ENCODE measurements around the gene LEAP2.

Gene LEAP2

DNA sequence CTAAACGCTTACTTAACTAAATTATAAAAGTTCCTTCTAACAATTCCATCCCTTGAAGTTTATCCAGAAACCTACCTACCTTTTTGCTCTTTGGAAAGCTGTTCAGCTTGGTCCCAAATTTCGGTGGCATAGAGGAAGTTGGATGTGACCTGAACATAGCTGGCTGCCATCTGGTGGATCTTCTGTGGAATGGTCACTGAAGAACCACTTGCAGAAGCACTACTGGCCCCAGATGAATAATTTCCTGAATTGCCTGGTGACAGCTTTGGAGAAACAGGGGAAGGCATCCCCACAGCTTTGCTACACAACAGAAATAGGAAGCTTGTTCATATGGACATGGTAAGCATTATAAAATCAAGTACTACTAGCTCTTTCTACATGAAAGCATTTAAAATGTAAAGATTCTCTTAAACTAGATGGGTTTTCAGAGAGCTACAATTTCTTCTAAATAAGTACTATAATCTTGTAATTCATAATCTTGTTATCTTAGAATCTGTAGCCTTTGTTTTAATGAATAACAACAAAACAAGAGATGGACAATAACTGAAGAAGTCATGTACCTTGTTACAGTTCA lies 9.9 kb downstream of the LEAP2 start:
- no peak overlapping the region for H2AFZ ChIP-seq (ENCODE audit: low read length, unreplicated experiment)
- peaks cover 2% of the 10 kb centered on the region for H3K79me2 ChIP-seq (ENCODE audit: control insufficient read depth, insufficient read depth, low read length, unreplicated experiment)
- peaks cover 57% of the 10 kb centered on the region for H3K36me3 ChIP-seq (ENCODE audit: insufficient read depth, low read length)
- peaks cover 5% of the 10 kb centered on the region for H3K4me1 ChIP-seq (ENCODE audit: control insufficient read depth, insufficient read depth, low read length, unreplicated experiment)
- no peaks in the 10 kb centered on the region for H3K27me3 ChIP-seq (ENCODE audit: insufficient read depth, low read length)
- no peak overlapping the region for H3K4me3 ChIP-seq (ENCODE audit: low read depth, low read length)
- H3K27ac ChIP-seq (ENCODE audit: low read depth, low read length): no peak overlapping the region

DNA sequence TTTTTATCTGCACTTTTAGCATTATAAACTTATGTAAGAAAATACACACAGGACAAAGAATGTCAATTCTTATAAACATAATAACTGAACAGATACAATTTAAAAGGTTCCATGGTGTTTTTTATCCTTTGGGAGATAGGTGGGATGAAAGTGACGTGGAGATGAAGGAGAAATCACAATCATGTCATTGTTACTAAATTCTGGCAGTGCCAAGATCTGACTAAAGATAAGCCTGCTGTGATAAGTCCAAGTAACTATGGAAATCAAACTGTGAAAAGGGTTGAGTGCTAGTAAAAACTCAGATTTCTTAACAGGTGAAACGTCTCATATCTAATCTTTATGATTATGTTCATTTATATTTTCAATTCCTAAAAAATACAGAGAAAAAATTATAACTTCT lies 11.1 kb downstream of the LEAP2 start:
- Histone ChIP-seq H3K27me3 (ENCODE audit: insufficient read depth, low read length) (no peaks in the 10 kb centered on the region), H3K79me2 (ENCODE audit: control insufficient read depth, insufficient read depth, low read length, unreplicated experiment) (peaks cover 2% of the 10 kb centered on the region), H3K36me3 (ENCODE audit: insufficient read depth, low read length) (peaks cover 49% of the 10 kb centered on the region), H2AFZ (ENCODE audit: low read length, unreplicated experiment) (no peak overlapping the region), H3K4me3 (ENCODE audit: low read depth, low read length) (no peak overlapping the region), H3K4me1 (ENCODE audit: control insufficient read depth, insufficient read depth, low read length, unreplicated experiment) (no peaks in the 10 kb centered on the region), H3K27ac (ENCODE audit: low read depth, low read length) (no peak overlapping the region)

DNA sequence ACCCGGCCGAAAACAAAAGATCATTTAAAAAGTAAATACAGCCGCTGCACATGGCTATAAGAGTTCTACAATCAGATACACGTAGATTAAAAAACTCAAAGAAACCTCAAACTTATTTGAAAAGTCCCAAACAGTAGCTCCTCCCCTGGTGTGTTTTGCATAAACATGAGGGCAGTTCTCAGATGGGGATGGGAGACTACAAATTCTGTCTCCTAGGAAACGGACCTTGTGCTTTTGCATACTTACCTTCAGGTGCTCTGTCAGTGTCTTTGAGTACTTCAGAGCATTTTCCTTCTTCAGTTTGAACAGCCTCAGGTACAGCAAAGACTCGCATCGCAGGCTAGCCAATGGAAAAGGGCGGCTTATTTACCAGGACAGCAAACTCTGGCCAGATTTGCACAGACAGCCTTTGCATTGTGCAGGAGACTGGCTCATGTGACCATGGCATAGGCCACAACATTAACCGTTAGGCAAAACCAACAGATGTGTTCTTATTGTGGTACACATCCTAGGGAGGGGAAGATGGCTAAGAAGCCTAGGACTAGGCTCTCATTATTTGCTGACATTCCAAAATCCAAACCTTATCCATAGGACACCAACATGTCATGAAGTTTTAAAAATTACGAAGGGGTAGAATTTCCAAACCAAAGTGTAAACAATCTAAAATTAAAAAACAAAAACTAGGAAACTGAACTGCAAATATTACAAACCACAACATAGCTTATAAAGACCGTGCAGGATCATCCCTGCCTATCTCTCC lies 12.8 kb downstream of the LEAP2 start:
- Histone ChIP-seq H3K4me3 (ENCODE audit: low read depth, low read length) (no peak overlapping the region), H3K36me3 (ENCODE audit: insufficient read depth, low read length) (peaks cover 36% of the 10 kb centered on the region)

DNA sequence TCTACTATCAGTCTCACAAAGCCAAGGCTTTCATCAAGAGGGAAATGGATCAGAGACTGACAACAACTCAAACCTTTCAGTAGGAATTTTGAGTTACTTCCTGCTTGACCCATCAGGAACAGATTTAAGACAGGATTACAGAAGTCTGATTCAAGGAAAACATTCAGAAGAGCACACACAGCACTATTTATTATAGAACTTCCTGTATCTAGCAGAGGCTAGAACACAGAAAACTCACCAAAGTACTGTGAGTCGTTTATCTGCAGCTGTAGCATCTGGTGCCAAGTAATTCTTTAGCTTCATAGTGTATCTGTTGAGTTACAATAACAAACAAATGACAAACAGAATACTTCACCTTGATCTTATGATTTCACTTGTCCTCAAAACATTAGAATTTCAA lies 13.8 kb downstream of the LEAP2 start:
- Histone ChIP-seq H3K27me3 (ENCODE audit: insufficient read depth, low read length) (no peaks in the 10 kb centered on the region), H3K4me3 (ENCODE audit: low read depth, low read length) (no peak overlapping the region), H3K36me3 (ENCODE audit: insufficient read depth, low read length) (peaks cover 38% of the 10 kb centered on the region), H2AFZ (ENCODE audit: low read length, unreplicated experiment) (no peak overlapping the region), H3K79me2 (ENCODE audit: control insufficient read depth, insufficient read depth, low read length, unreplicated experiment) (peaks cover 6% of the 10 kb centered on the region), H3K27ac (ENCODE audit: low read depth, low read length) (no peak overlapping the region), H3K4me1 (ENCODE audit: control insufficient read depth, insufficient read depth, low read length, unreplicated experiment) (no peaks in the 10 kb centered on the region)

More for the DNA sequence above, 12.8 kb downstream of the LEAP2 start:
- Histone ChIP-seq H2AFZ (ENCODE audit: low read length, unreplicated experiment) (no peak overlapping the region), H3K27ac (ENCODE audit: low read depth, low read length) (no peak overlapping the region), H3K4me1 (ENCODE audit: control insufficient read depth, insufficient read depth, low read length, unreplicated experiment) (no peaks in the 10 kb centered on the region), H3K79me2 (ENCODE audit: control insufficient read depth, insufficient read depth, low read length, unreplicated experiment) (peaks cover 5% of the 10 kb centered on the region), H3K27me3 (ENCODE audit: insufficient read depth, low read length) (no peaks in the 10 kb centered on the region)

DNA sequence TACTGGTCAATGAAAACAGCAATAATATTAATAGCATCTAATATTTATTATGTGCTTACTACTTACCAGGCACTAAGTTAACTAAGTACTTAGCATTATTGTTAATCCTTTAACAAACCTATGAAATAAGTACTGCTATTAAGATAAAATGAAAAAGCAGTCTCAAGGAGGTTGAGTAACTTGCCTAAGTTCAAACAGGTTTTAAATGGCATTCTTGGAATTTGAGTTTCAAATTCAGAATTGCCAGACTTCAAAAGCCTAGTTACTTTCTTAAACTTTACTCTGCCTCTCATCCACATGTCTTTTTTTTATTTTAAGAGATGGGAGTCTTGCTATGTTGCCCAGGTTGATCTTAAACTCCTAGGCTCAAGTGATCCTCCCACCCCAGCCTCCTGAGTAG lies 16.0 kb downstream of the LEAP2 start:
- Histone ChIP-seq H3K27me3 (ENCODE audit: insufficient read depth, low read length) (no peaks in the 10 kb centered on the region), H3K27ac (ENCODE audit: low read depth, low read length) (no peak overlapping the region), H3K4me1 (ENCODE audit: control insufficient read depth, insufficient read depth, low read length, unreplicated experiment) (no peaks in the 10 kb centered on the region), H3K36me3 (ENCODE audit: insufficient read depth, low read length) (peaks cover 48% of the 10 kb centered on the region), H3K79me2 (ENCODE audit: control insufficient read depth, insufficient read depth, low read length, unreplicated experiment) (peaks cover 13% of the 10 kb centered on the region), H2AFZ (ENCODE audit: low read length, unreplicated experiment) (no peak overlapping the region), H3K4me3 (ENCODE audit: low read depth, low read length) (no peak overlapping the region)

DNA sequence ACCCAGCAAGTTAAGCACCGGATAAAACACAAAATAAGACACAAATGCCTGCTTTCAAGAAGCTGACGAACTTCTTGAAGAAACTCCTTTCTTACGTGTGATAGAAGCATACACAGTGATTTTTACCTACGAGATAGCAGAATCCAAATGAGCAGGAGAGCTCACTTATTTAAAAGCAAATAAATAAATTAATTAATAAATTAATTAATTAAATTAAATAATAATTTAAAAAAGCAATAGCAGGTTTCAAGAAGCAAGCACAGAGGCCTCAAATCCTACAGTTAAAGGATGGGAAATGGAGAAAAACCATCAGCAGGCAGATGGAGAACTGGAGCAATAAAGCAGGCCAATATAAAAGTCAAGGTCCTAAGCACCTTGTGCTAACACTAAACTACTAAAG lies 17.3 kb downstream of the LEAP2 start:
- Histone ChIP-seq H3K79me2 (ENCODE audit: control insufficient read depth, insufficient read depth, low read length, unreplicated experiment) (peaks cover 21% of the 10 kb centered on the region), H2AFZ (ENCODE audit: low read length, unreplicated experiment) (no peak overlapping the region), H3K27me3 (ENCODE audit: insufficient read depth, low read length) (no peaks in the 10 kb centered on the region), H3K4me1 (ENCODE audit: control insufficient read depth, insufficient read depth, low read length, unreplicated experiment) (no peaks in the 10 kb centered on the region), H3K27ac (ENCODE audit: low read depth, low read length) (no peak overlapping the region), H3K4me3 (ENCODE audit: low read depth, low read length) (no peak overlapping the region), H3K36me3 (ENCODE audit: insufficient read depth, low read length) (peaks cover 56% of the 10 kb centered on the region)

DNA sequence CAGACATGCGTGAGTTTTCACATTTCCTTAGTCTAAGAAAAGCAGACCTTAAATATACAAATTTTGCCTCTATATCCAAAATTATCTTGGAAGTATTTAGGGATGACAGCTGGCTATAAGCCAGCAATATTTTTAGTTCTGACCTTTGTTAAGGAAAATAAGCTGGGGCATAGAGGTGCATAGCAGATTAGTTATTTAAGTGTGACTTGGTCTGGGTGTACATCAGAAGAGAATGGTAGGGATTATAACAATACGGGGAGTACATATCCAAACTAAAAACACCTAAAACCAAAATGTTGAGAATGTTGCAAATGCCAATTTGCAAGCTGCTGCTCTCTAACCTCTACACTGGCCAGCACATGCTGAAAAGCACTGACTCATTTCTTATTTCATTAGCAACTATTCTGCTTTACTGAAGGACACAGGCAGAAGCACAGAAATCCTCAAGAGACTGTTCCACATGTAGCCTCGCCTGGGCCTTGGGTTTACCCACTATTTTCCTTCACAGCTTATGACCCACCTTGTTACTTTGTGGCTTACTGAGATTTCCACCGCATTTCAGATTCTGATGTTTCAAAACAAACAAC lies 22.3 kb downstream of the LEAP2 start:
- Histone ChIP-seq H3K4me3 (ENCODE audit: low read depth, low read length) (no peak overlapping the region), H2AFZ (ENCODE audit: low read length, unreplicated experiment) (no peak overlapping the region), H3K27me3 (ENCODE audit: insufficient read depth, low read length) (no peaks in the 10 kb centered on the region), H3K36me3 (ENCODE audit: insufficient read depth, low read length) (peaks cover 63% of the 10 kb centered on the region), H3K4me1 (ENCODE audit: control insufficient read depth, insufficient read depth, low read length, unreplicated experiment) (no peaks in the 10 kb centered on the region), H3K79me2 (ENCODE audit: control insufficient read depth, insufficient read depth, low read length, unreplicated experiment) (peaks cover 30% of the 10 kb centered on the region), H3K27ac (ENCODE audit: low read depth, low read length) (peak overlapping the region; percentile 15; the same call in 1 of the 2 replicates)

DNA sequence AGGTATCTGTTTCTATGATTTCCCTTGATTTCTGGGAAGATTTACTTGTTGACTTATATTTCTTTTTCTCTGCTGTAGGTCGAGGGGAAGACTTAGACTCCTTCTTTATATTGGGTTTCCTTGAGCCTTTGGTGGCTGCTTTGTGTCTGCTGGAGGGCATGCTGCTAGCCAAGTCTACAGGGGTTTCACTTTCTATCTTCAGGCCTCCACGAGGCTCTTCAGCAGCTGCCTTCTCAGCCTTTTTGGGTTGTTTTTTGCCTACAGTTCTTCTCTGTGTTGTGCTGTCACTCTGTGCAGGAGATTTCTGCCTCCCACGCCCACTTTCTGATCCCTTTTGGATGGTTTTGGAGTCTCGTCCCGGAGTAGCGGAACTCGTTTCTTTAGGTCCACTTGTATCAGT lies 23.2 kb downstream of the LEAP2 start:
- Histone ChIP-seq H3K79me2 (ENCODE audit: control insufficient read depth, insufficient read depth, low read length, unreplicated experiment) (peaks cover 30% of the 10 kb centered on the region), H3K4me1 (ENCODE audit: control insufficient read depth, insufficient read depth, low read length, unreplicated experiment) (no peaks in the 10 kb centered on the region), H3K36me3 (ENCODE audit: insufficient read depth, low read length) (peaks cover 63% of the 10 kb centered on the region), H2AFZ (ENCODE audit: low read length, unreplicated experiment) (no peak overlapping the region), H3K27me3 (ENCODE audit: insufficient read depth, low read length) (no peaks in the 10 kb centered on the region), H3K4me3 (ENCODE audit: low read depth, low read length) (no peak overlapping the region), H3K27ac (ENCODE audit: low read depth, low read length) (peak overlapping the region; percentile 15; the same call in 1 of the 2 replicates)

DNA sequence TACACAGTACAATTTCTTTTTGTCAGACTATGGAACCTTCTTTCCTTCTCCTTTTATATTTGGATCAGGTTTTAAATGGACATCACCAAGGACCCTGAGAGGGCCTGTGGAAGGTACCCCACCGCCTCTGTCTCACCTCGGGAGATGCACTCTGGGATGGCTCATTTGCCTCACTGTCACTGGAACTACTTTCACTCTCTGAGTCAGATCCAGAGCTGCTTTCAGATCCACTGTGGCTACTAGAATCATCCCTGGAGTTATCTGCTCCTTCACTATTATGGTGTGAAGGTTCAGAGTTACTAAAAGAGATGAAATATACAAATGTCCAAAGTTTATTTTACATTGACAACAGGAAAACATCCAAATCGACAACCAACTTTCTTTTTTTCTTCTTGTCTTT lies 24.6 kb downstream of the LEAP2 start:
- Histone ChIP-seq H3K36me3 (ENCODE audit: insufficient read depth, low read length) (peaks cover 54% of the 10 kb centered on the region), H3K4me1 (ENCODE audit: control insufficient read depth, insufficient read depth, low read length, unreplicated experiment) (no peaks in the 10 kb centered on the region), H2AFZ (ENCODE audit: low read length, unreplicated experiment) (no peak overlapping the region), H3K27ac (ENCODE audit: low read depth, low read length) (no peak overlapping the region), H3K27me3 (ENCODE audit: insufficient read depth, low read length) (no peaks in the 10 kb centered on the region), H3K4me3 (ENCODE audit: low read depth, low read length) (no peak overlapping the region), H3K79me2 (ENCODE audit: control insufficient read depth, insufficient read depth, low read length, unreplicated experiment) (peaks cover 30% of the 10 kb centered on the region)

DNA sequence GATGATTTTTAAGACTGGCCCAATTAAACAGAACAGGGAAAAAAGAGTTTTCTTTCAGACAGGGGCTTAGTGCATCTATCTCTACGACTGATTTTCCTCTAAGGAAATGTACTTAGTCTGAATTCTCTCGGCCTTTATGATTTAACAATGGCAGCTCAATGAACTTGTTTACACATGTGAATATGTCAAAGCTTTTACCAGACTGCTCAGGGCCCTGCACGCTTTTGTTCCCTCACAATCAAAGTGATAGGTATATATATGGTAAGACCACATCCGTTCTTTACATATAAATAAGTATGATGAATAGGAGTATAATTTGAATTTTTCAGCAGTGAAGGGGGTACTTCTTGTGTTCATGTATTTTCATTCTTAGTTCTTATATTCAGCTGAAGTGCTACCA lies 27.6 kb downstream of the LEAP2 start:
- Histone ChIP-seq H3K36me3 (ENCODE audit: insufficient read depth, low read length) (peaks cover 38% of the 10 kb centered on the region), H3K4me1 (ENCODE audit: control insufficient read depth, insufficient read depth, low read length, unreplicated experiment) (no peaks in the 10 kb centered on the region), H3K79me2 (ENCODE audit: control insufficient read depth, insufficient read depth, low read length, unreplicated experiment) (peaks cover 28% of the 10 kb centered on the region), H2AFZ (ENCODE audit: low read length, unreplicated experiment) (no peak overlapping the region), H3K4me3 (ENCODE audit: low read depth, low read length) (no peak overlapping the region), H3K27me3 (ENCODE audit: insufficient read depth, low read length) (no peaks in the 10 kb centered on the region), H3K27ac (ENCODE audit: low read depth, low read length) (no peak overlapping the region)

DNA sequence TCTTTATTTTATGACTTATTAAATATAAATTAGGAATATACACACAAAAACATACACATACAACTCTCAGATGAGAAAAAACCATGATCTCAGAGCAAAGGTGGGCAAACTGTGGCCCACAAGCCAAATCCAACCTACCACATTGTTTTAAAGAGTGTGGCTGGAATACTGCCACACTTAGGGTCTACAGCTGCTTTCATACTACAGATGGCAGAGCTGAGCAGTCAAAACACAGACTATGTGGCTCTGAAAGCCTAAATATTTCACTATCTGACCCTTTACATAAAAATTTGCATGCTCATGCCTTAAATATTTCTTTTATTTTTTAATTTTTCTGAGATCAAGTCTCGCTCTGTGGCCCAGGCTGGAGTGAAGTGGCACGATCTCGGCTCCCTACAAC lies 28.3 kb downstream of the LEAP2 start:
- H3K4me3 ChIP-seq (ENCODE audit: low read depth, low read length): no peak overlapping the region
- H3K27me3 ChIP-seq (ENCODE audit: insufficient read depth, low read length): no peaks in the 10 kb centered on the region
- no peak overlapping the region for H3K27ac ChIP-seq (ENCODE audit: low read depth, low read length)
- H3K36me3 ChIP-seq (ENCODE audit: insufficient read depth, low read length): peaks cover 34% of the 10 kb centered on the region
- no peaks in the 10 kb centered on the region for H3K4me1 ChIP-seq (ENCODE audit: control insufficient read depth, insufficient read depth, low read length, unreplicated experiment)
- peaks cover 28% of the 10 kb centered on the region for H3K79me2 ChIP-seq (ENCODE audit: control insufficient read depth, insufficient read depth, low read length, unreplicated experiment)
- H2AFZ ChIP-seq (ENCODE audit: low read length, unreplicated experiment): no peak overlapping the region
